Subcutaneous abdominal adipose tissue (tissue), 5 donors: Measurements from ENCODE around the gene TGM5.
A peak's percentile ranks its signal among the peaks of the same experiment; 100 is the strongest.

ENCODE experiments used
- H3K27ac ChIP-seq: one replicate; pipeline ENCODE4 v1.7.0; 2013; ENCODE audit warnings: low read depth, mild to moderate bottlenecking, inconsistent platforms, low read length, moderate library complexity
- H3K27me3 ChIP-seq, 5 donors: one replicate each; pipeline ENCODE4 v1.7.0; 2013; ENCODE audit warnings: low read length in 5 of 5, inconsistent platforms in 1 of 5; ENCODE audit not compliant: control insufficient read depth in 5 of 5, insufficient read depth in 4 of 5
- H3K36me3 ChIP-seq, 5 donors: one replicate each; pipeline ENCODE4 v1.7.0; 2013; ENCODE audit warnings: low read length in 5 of 5; ENCODE audit not compliant: control insufficient read depth in 5 of 5, insufficient read depth in 5 of 5
- H3K4me1 ChIP-seq, 5 donors: one replicate each; pipeline ENCODE4 v1.7.0; 2013; ENCODE audit warnings: low read length in 5 of 5, mild to moderate bottlenecking in 3 of 5, moderate library complexity in 1 of 5; ENCODE audit not compliant: control insufficient read depth in 5 of 5, insufficient read depth in 5 of 5
- H3K4me3 ChIP-seq, 5 donors: one replicate each; pipeline ENCODE4 v1.7.0; 2013; ENCODE audit warnings: low read length in 5 of 5, low read depth in 1 of 5
- H3K9ac ChIP-seq, 5 donors: one replicate each; pipeline ENCODE4 v1.7.0; 2013; ENCODE audit warnings: low read length in 5 of 5, mild to moderate bottlenecking in 4 of 5, moderate library complexity in 3 of 5
- H3K9me3 ChIP-seq, 5 donors: one replicate each; pipeline ENCODE4 v1.7.0; 2013; ENCODE audit warnings: low read length in 5 of 5; ENCODE audit not compliant: control insufficient read depth in 5 of 5
- donor health status: healthy.
- donor health status: healthy.
- donor health status: healthy.
- donor health status: healthy.
- donor health status: healthy.

The TGM5 gene

DNA sequence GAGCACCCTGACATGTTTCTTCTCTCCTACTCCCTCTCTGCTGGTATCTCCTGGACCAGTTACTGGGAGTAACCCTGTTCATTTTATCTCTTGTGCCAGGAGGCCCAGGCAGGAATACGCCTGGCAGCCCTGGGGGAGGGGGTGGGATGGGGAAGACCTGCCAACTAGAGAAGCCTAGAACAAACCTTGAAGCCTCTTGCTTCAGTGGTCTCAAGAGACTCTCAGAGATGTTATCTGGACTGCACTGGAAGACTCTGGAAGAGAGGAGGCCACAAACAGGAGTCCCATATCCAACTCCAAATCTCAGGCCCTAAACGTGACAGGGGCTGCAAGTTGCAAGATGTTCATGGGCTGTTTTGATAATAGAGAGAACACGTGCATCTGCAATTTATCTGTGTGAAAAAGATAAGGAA lies 45.7 kb downstream of the TGM5 start, which contains the start of gene EPB42:
Gene EPB42 (minus strand): TSS at position 28 of the 413 bp plus-strand sequence. CDS start 193 bp downstream, outside the sequence.
- Histone ChIP-seq H3K4me1 (peaks cover 0 to 27% (median 19%) of the 10 kb centered on the region in 5 donors), H3K4me3 (peak within 1 kb of the TSS in 1 of 5 donors; percentile 4), H3K36me3 (no peaks in the 10 kb centered on the region), H3K9me3 (no peaks in the 10 kb centered on the region), H3K27ac (peak within 1 kb of the TSS; percentile 63), H3K9ac (peak within 1 kb of the TSS in 1 of 5 donors; percentile 25), H3K27me3 (no peaks in the 10 kb centered on the region)

DNA sequence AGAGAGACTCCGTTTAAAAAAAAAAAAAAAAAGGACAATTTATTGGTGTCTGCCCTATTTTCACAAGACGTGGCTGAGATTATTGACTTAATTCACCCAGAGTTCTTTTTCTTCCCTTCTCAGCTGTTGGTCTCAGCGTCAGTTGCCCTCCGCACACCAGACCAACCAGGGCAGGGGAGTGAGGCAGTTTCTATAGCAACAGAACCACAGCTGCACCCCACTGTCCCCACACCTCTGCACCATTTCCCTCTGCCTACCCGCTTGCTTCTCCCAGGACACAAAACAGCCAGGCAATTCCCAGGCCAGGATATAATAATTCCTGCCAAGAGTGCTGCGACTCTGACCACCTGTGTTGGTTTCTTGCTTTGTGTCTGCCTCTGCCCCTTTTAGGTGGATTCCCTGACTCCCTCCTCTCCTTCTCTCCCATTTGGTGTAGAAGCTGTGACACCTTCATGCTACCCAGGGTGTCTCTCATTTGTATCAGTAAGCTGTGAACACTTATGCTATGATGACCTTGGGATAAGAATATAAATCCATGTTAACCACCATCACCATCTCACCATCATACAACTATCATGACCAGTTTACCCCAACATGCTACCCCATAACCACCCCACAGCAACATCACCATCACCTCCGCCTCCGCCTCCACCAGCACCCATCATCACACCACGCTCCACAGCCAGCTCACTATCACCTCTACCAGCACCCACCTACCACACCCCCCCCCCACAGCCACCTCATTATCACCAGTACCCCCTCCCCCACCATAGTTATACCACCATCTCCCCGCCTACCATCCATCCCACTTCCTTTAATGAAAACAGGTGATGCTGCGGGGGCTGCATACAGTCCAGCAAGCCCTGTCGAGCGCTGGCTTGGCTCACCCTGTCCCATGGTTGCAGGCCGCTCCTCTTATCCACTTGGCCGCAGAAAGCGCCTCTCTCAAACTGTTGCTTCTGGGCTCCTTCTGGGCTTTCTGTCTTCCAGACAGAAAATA lies 46.5 kb downstream of the TGM5 start:
- peak overlapping the region in 1 of 5 donors; percentile 4 for H3K4me3 ChIP-seq
- H3K9ac ChIP-seq = peak overlapping the region in 1 of 5 donors; percentile 25
- peaks cover 0 to 24% (median 19%) of the 10 kb centered on the region in 5 donors for H3K4me1 ChIP-seq
- no peaks in the 10 kb centered on the region for H3K9me3 ChIP-seq
- H3K27me3 ChIP-seq = no peaks in the 10 kb centered on the region
- H3K36me3 ChIP-seq = no peaks in the 10 kb centered on the region
- H3K27ac ChIP-seq = peak overlapping the region; percentile 55

DNA sequence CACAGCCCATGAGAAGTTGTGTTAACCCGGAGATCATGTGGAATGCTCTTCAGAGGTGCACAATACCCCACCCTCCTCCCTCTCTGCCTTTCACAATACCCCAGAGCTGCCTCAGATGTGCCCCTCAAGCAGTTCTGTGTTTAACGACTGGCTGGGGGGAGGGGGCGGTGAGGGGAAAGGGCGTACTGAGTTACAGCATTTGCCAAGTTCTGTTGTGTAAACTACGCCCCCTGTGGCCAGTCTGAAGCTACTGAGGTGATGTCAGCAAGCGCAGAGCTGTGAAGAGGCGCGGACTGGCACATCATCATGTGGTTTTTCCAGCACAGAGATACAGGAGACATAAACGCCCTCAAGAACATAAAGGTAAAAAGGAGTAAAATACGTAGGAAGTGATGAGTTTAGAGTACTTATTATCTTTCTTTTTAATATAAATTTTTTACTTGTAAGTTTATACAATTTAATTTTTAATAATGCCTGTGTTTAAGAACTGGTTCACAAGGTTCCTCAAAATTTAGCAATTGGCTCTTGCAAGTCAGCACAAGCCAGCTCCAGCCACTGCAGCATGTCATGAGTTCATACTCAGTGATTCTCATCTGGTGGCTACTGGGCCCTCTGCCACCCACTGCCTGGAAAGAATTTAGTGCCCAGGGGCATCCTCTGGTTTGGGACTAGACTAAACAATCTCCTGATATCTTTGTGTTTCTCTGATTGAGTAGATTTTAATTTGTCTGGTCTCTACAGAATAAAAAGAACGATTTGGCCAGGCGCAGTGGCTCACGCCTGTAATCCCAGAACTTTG lies 47.6 kb downstream of the TGM5 start:
- H3K4me3 ChIP-seq = no peak overlapping the region
- H3K9me3 ChIP-seq = no peaks in the 10 kb centered on the region
- peaks cover 0 to 23% (median 19%) of the 10 kb centered on the region in 5 donors for H3K4me1 ChIP-seq
- no peak overlapping the region for H3K9ac ChIP-seq
- no peaks in the 10 kb centered on the region for H3K27me3 ChIP-seq
- peak overlapping the region; percentile 55 for H3K27ac ChIP-seq
- H3K36me3 ChIP-seq = no peaks in the 10 kb centered on the region

DNA sequence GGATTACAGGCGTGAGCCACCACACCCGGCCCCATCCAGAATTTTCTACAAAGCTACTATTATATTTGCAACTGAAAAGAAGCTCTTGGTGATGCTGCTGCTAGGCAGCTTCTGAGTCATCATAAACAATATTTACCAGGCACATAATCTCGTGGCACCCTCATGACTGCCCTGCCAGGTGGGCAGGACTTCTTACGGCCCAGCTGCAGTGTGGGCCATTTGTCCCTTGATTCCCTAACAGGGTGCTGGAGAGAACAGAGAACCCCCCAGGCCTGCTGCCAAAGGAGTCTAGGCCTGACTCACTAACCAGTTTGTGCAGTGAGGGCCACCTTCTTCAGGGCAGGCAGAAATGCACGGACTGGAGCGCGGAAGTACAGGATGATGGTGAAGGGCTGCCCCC lies 50.8 kb downstream of the TGM5 start:
- H3K9me3 ChIP-seq = no peaks in the 10 kb centered on the region
- peaks cover 0 to 21% (median 18%) of the 10 kb centered on the region in 5 donors for H3K4me1 ChIP-seq
- no peak overlapping the region for H3K27ac ChIP-seq
- no peaks in the 10 kb centered on the region for H3K27me3 ChIP-seq
- H3K4me3 ChIP-seq = no peak overlapping the region
- H3K36me3 ChIP-seq = no peaks in the 10 kb centered on the region
- H3K9ac ChIP-seq = no peak overlapping the region

DNA sequence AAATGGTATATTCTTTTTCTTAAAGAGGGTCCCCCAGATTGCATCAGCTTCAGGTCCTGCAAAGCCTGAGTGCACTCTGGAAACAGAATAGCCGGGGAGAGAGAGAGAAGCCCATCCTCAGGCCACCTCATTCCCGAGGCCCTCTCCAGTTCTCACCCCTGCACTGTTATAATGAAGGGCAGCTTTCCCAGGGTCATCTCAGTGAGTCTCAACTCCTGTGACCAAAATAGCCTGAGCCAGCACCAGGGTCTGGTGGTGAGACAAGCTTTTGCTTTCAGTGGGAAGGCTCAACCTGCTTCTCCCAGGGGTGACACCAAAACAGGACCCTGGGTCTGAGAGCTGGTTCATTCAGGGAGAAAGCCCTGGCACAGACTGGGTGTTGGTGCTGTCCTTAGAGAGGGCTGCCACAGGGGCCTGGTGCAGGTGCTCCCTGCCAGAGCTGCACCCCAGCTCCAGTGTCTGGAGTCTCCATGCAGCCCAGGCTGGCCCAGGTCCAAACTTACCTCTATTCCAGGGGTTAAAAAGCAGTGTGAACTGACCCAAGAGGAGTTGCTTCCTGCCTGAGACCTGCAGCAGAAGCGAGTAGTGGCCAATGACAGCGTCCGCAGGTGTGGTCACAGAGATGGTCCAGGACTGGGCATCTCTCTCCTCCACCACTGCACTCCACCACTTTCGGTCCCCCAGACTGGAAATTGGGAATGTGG lies 52.0 kb downstream of the TGM5 start:
- no peaks in the 10 kb centered on the region for H3K36me3 ChIP-seq
- no peak overlapping the region for H3K9ac ChIP-seq
- H3K27ac ChIP-seq = no peak overlapping the region
- H3K4me1 ChIP-seq = peaks cover 0 to 11% (median 7%) of the 10 kb centered on the region in 5 donors
- no peaks in the 10 kb centered on the region for H3K9me3 ChIP-seq
- peaks cover 0 to 4% (median 0%) of the 10 kb centered on the region in 5 donors for H3K27me3 ChIP-seq
- H3K4me3 ChIP-seq = no peak overlapping the region

DNA sequence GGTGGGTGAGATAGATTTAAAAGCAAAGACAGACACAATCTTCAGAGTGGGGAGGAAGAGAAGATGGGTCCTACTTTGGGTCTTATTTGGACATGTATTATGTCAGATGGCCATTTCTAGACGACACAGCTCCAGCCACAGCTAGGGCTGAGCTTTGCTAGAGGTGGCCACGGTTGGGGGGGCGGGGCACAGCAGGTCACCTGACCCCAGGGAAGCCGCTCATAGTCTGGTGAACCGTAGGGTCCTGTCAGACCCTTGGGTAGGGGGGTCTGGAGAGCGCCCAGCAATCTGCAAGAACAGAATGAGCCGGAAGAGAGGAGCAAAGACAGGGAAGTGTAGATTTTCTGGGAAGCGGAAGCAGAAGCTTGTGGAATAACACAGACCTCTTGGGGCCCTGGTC lies 52.6 kb downstream of the TGM5 start:
- Histone ChIP-seq H3K4me1 (peaks cover 0 to 8% (median 6%) of the 10 kb centered on the region in 5 donors), H3K27me3 (peaks cover 0 to 4% (median 0%) of the 10 kb centered on the region in 5 donors), H3K9me3 (no peaks in the 10 kb centered on the region), H3K27ac (no peak overlapping the region), H3K9ac (no peak overlapping the region), H3K4me3 (no peak overlapping the region), H3K36me3 (no peaks in the 10 kb centered on the region)

DNA sequence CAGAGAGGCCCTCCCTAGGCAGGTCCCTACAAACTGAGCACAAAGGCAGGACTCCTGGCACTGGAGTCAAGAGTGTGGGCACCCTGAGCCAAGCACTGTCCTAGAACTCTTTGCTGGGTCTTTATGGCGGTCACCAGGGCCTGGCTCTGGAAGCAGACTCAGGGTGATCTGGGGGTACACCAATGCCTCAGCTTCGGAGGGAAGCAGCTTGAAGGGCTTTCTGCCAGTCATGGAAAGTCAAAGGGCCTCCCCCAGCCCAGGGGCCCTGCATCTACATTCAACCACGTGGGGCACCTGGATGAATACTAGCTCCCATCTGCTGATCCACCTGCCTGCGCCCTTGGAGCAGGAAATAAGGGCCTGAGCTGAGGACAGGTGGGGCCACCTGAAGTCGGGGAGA lies 53.3 kb downstream of the TGM5 start:
- Histone ChIP-seq H3K9me3 (no peaks in the 10 kb centered on the region), H3K27me3 (peaks cover 0 to 4% (median 0%) of the 10 kb centered on the region in 5 donors), H3K36me3 (no peaks in the 10 kb centered on the region), H3K4me1 (peaks cover 2 to 9% (median 7%) of the 10 kb centered on the region in 5 donors), H3K9ac (no peak overlapping the region), H3K27ac (no peak overlapping the region), H3K4me3 (no peak overlapping the region)

DNA sequence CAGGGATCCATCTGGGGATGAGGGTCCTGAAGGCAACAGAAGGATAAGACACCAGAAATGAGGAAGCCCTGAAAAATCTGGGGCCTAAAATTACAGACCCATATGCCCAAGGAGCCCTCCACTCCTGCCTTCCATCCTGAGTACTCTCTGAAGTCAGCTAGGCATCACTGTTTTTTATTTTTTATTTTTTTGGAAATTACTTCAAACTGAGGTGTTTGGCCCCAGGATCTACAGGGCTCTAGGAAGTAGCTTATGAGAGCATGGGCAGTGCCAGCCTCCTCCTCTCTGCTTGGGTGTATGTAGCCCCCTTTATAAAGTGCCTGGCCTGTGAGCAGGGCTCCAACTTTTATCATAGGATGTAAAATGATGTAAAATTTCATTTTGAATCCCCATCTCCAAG lies 53.8 kb downstream of the TGM5 start:
- no peak overlapping the region for H3K27ac ChIP-seq
- H3K9ac ChIP-seq = no peak overlapping the region
- H3K4me1 ChIP-seq = peaks cover 2 to 13% (median 11%) of the 10 kb centered on the region in 5 donors
- no peaks in the 10 kb centered on the region for H3K9me3 ChIP-seq
- no peak overlapping the region for H3K4me3 ChIP-seq
- H3K36me3 ChIP-seq = no peaks in the 10 kb centered on the region
- peaks cover 0 to 4% (median 0%) of the 10 kb centered on the region in 5 donors for H3K27me3 ChIP-seq

DNA sequence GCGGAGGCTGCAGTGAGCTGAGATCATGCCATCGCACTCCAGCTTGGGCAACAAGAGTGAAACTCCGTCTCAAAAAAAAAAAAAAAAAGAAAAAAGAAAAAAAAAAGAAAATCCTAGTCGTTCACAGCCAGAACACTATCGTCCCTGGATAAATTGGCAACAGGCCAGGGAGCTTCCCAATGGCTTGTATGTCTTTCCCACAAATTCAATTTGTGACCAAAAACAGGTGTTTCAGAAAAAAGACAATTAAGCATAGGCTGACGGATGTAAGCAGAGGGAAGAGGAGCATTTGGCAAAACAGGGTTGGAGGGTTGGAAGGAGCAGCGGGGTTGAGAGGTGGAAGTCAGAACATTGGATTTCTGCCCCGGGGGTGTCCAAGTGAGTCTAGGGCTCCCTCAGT lies 54.4 kb downstream of the TGM5 start:
- Histone ChIP-seq H3K27me3 (peaks cover 0 to 4% (median 0%) of the 10 kb centered on the region in 5 donors), H3K36me3 (no peaks in the 10 kb centered on the region), H3K27ac (no peak overlapping the region), H3K9me3 (no peaks in the 10 kb centered on the region), H3K4me1 (peaks cover 5 to 20% (median 15%) of the 10 kb centered on the region in 5 donors), H3K9ac (no peak overlapping the region), H3K4me3 (no peak overlapping the region)
